AG10803 (cell line): ENCODE results near the gene KRAS.

ENCODE experiments used
- DNase-seq: peaks from one replicate; pipeline ENCODE4 v3.0.0; 2010; ENCODE audit warnings: low read depth
- H3K4me3 ChIP-seq: 2 replicates; pipeline ENCODE4 v1.5.1; 2011; ENCODE audit warnings: mild to moderate bottlenecking, low read length, control low read depth
- TF ChIP-seq, protein P1 (sequence below): conservative IDR thresholded peaks from 2 replicates; pipeline ENCODE4 v1.5.1; 2011; ENCODE audit warnings: mild to moderate bottlenecking, low read length, control low read depth, inconsistent platforms

KRAS gene

GRCh38 chr12:25284024-25284423, 33.3 kb upstream of the KRAS start:
- TF ChIP-seq, protein P1, sequence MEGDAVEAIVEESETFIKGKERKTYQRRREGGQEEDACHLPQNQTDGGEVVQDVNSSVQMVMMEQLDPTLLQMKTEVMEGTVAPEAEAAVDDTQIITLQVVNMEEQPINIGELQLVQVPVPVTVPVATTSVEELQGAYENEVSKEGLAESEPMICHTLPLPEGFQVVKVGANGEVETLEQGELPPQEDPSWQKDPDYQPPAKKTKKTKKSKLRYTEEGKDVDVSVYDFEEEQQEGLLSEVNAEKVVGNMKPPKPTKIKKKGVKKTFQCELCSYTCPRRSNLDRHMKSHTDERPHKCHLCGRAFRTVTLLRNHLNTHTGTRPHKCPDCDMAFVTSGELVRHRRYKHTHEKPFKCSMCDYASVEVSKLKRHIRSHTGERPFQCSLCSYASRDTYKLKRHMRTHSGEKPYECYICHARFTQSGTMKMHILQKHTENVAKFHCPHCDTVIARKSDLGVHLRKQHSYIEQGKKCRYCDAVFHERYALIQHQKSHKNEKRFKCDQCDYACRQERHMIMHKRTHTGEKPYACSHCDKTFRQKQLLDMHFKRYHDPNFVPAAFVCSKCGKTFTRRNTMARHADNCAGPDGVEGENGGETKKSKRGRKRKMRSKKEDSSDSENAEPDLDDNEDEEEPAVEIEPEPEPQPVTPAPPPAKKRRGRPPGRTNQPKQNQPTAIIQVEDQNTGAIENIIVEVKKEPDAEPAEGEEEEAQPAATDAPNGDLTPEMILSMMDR, result no peak
- DNase-seq, result no peak
- no peak overlapping the region for H3K4me3 ChIP-seq

DNA sequence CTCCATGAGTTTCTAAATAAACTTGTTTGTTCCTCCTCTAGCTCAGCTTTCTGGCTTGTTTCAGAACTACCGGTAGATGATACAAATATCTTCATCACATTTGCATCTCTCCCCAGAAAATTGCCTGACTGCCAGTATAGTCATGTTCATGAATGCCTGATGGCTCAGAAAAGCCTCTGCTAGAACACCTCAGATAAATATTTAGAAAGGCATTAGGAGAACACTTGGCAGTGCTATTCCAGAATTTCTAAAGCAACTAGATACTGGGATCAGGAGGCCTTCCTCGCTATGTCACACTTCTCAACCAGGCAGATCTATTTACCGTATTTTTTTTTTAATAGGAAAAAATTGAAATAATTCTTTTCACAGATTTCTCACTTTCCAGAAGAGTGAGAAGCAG, 32.3 kb upstream of the KRAS start:
- TF ChIP-seq, protein P1, result no peak
- no peak overlapping the region for H3K4me3 ChIP-seq
- DNase-seq, result no peak

DNA sequence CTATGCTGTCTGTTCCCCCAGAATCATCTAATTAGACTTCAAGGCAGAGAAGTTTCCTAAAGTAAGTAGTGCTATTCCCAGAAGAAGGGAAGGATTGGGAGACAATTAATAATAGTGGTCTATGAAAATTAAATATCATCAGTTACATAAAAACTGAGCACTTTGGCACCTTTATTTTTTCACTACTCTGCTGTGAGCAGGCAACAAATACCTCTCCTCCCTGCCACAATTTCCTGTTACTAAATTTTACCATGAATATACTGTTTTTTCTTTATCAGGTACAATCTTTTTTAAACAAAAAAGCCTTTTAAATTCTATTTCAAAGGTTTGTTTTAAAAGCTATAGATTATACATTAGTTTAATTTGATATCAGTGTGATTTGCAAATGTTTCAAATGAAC, 29.4 kb upstream of the KRAS start:
- H3K4me3 ChIP-seq, result no peak overlapping the region
- TF ChIP-seq, protein P1, result no peak
- no peak for DNase-seq

DNA sequence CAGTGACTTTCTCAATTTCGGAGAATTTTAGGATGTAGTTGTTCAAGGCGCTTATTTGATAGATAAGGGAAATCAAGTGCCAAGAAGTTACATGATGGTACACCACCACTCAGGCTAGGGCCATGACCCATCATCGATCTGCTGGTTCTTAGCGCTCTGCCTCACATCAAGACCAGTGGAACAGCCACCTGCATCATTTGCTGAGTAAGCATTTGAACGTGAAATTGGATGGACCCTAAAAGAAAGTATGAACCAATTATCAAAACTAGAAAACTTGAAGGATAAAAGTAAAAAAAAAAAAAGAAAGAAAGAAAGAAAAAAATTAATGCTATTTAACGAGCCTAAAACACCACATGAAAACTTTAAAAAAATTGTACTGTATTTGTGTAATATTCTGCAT, 27.5 kb upstream of the KRAS start:
- TF ChIP-seq, protein P1, result no peak
- no peak for DNase-seq
- H3K4me3 ChIP-seq, result no peak overlapping the region

GRCh38 chr12:25276199-25276937, 25.6 kb upstream of the KRAS start:
- TF ChIP-seq, protein P1, result no peak
- no peak overlapping the region for H3K4me3 ChIP-seq
- peak; percentile 64 for DNase-seq

DNA sequence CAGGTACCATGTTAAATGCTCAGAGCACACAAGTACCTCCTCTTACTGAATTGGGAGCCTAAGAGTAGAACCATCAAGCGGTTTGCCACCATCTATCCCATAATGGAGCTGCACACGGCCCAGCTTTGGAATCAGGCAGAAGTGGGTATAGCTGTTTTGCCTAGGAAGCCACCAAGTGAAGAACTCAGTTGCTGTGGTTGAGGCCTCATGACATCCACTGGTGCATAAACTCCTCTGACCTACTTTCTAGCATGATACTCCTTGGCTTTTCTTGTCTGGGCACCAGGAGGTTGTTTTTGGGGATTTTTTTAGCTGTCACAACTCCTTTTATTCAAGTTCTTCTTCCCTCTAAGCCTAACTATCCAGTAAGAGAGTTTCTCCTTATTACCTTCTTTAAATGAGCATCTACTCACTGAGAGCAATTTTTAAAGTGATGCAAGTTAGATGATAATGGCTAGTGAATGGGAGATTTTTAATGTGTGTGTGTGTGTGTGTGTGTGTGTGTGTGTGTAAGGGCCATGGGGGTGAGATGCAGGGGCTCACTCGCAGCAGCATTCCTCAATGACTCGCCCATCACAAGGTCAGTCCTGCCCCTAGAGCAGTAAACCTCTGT, 20.9 kb upstream of the KRAS start:
- TF ChIP-seq, protein P1, result no peak
- no peak for DNase-seq
- no peak overlapping the region for H3K4me3 ChIP-seq

DNA sequence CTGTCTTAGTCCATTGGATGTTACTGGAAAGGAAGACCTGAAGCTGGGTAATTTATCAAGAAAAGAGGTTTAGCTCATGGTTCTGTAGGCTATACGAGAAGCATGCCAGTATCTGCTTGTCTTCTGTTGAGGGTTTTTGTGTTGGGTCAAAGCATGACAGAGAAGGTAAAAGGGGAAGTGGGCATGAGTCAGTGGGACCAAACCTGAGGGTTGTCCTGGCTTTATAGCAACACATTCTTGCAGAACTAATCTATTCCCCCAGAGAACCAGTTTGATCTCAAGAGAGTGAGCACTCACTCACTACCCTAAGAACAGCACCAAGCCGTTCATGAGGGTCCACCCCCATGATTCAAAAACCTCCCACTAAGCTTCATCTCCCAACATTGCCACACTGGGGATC, 19.0 kb upstream of the KRAS start:
- DNase-seq, result no peak
- TF ChIP-seq, protein P1, result no peak
- no peak overlapping the region for H3K4me3 ChIP-seq
